Esophagus muscularis mucosa (tissue), 3 donors: ENCODE results near the gene TTC39C.

Experiments used
- POLR2A ChIP-seq: fragments of 450-650 bp; IDR thresholded peaks from one replicate; pipeline ENCODE4 v1.6.1; 2017; ENCODE audit warnings: antibody characterized with exemption, moderate library complexity, mild to moderate bottlenecking, low read depth
- POLR2AphosphoS5 ChIP-seq, 2 donors: sonication (generic); formaldehyde crosslinking; IDR thresholded peaks; one replicate each; pipeline ENCODE4 v1.6.1; 2017; ENCODE audit warnings: antibody characterized with exemption in 2 of 2
- TF ChIP-seq, protein P1 (sequence below), 3 experiments: fragments of 200-600 bp in 2 of 3; fragments of 450-650 bp in 1 of 3; sonication (generic) in 2 of 3; IDR thresholded peaks; one replicate each; pipeline ENCODE4 v1.5.1; 2017 to 2019; ENCODE audit warnings: antibody characterized with exemption in 3 of 3, mild to moderate bottlenecking in 2 of 3, moderate library complexity in 1 of 3

DNA sequence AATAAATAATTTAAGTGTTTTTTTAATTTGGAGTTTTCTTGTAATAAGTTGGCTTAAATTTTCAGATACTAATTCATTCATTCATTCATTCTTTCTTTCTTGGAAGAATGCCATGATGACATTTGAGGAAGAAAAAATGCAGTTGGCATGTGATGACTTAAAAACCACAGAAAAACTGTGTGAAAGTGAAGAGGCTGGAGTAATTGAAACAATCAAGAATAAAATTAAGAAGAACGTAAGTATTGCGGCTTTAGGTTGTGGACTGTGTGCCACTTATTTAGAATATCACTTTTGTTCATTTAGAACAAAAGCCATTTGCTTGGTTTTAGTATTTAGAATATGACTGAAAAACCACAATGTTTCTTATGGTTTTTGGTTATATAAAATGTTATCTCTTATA, 51.4 kb downstream of the TTC39C start:
- TF ChIP-seq POLR2AphosphoS5 (IDR thresholded peaks at IDR 0.05) (no peak), POLR2A (no peak)
- TF ChIP-seq, protein P1, sequence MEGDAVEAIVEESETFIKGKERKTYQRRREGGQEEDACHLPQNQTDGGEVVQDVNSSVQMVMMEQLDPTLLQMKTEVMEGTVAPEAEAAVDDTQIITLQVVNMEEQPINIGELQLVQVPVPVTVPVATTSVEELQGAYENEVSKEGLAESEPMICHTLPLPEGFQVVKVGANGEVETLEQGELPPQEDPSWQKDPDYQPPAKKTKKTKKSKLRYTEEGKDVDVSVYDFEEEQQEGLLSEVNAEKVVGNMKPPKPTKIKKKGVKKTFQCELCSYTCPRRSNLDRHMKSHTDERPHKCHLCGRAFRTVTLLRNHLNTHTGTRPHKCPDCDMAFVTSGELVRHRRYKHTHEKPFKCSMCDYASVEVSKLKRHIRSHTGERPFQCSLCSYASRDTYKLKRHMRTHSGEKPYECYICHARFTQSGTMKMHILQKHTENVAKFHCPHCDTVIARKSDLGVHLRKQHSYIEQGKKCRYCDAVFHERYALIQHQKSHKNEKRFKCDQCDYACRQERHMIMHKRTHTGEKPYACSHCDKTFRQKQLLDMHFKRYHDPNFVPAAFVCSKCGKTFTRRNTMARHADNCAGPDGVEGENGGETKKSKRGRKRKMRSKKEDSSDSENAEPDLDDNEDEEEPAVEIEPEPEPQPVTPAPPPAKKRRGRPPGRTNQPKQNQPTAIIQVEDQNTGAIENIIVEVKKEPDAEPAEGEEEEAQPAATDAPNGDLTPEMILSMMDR (IDR thresholded peaks at IDR 0.05): no peak
